Ammon's horn (tissue), 1 donor: ENCODE measurements around the gene COL6A2.
"Not testable (repeated sequence)": the region's sequence is repeated elsewhere in the genome, so short reads cannot be mapped to it uniquely, and the experiment has no call there.

Experiments used
- DNase-seq: peaks from one replicate; pipeline ENCODE4 v3.0.0-alpha.2; 2016; ENCODE audit warnings: low spot score

COL6A2 gene

GRCh38 chr21:46126309-46127238 lies 28.7 kb downstream of the COL6A2 start:
- no peak for DNase-seq

GRCh38 chr21:46127239-46128105 lies 29.6 kb downstream of the COL6A2 start:
- no peak for DNase-seq

GRCh38 chr21:46128106-46128932 lies 30.4 kb downstream of the COL6A2 start:
- DNase-seq, result no peak

- no peak for DNase-seq
These were observed 31.1 kb downstream of the COL6A2 start for GRCh38 chr21:46128933-46129571.

- no peak for DNase-seq
These were observed 32.1 kb downstream of the COL6A2 start for GRCh38 chr21:46129846-46130651.

- DNase-seq, result no peak
These were observed 33.1 kb downstream of the COL6A2 start for GRCh38 chr21:46130831-46131587.

GRCh38 chr21:46131588-46131837 lies 33.6 kb downstream of the COL6A2 start:
- no peak for DNase-seq

GRCh38 chr21:46131838-46132651 lies 34.1 kb downstream of the COL6A2 start:
- no peak for DNase-seq

- no peak for DNase-seq
These were observed 38.0 kb downstream of the COL6A2 start for GRCh38 chr21:46135782-46136395.

GRCh38 chr21:46136739-46137349 lies 38.9 kb downstream of the COL6A2 start:
- DNase-seq, result no peak

- DNase-seq, result no peak
These were observed 40.0 kb downstream of the COL6A2 start for GRCh38 chr21:46137908-46138307.

- DNase-seq, result no peak
These were observed 40.6 kb downstream of the COL6A2 start for GRCh38 chr21:46138383-46138970.

GRCh38 chr21:46139686-46140085 lies 41.8 kb downstream of the COL6A2 start:
- DNase-seq, result no peak

GRCh38 chr21:46140352-46141003 lies 42.6 kb downstream of the COL6A2 start:
- not testable (repeated sequence) for DNase-seq

GRCh38 chr21:46141767-46142581 lies 44.1 kb downstream of the COL6A2 start:
- DNase-seq, result no peak
